ENCODE measurements around the gene PALB2. TPM values are rescaled to one million over a fixed set of nuclear protein-coding genes. Genes with fewer than 3 reads are reported as not detected.

Gene PALB2
- total RNA-seq, 4 donors from 2014 or later, result 8.3 to 16.5 (median 11.2) TPM

- TF ChIP-seq CTCF (IDR thresholded peaks at IDR 0.05; ENCODE audit: low read depth), result no peak
These were observed 537 bp downstream of the PALB2 start for GRCh38 chr16:23640615-23640930.

GRCh38 chr16:23635958-23636357, 5.2 kb downstream of the PALB2 start:
- no peak for TF ChIP-seq CTCF (IDR thresholded peaks at IDR 0.05; ENCODE audit: low read depth)

DNA sequence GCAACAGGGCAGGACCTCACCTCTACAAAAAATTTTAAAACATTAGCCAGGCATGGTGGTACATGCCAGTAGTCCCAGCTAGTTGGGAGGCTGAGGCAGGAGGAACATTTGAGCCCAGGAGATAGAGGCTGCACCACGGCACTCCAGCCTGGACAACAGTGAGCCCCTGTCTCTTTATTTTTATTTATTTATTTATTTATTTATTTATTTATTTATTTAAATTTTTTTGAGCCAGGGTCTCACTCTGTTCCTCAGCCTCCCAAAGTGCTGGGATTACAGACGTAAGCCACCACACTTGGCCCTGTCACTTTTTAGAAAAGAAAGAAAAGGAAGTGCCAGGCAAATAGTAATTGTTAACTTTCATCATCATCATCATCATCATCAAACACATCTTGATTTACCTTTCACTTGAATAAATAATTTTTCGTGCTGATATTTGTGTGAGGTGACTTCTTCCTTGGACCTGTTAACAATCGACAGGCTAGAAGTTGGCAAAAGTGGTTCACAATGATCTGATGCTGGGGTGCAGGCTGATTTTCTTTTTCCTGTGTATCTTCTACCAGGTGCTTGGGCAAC, 6.6 kb downstream of the PALB2 start:
- TF ChIP-seq CTCF (IDR thresholded peaks at IDR 0.05; ENCODE audit: low read depth), result no peak

GRCh38 chr16:23629516-23629915, 11.6 kb downstream of the PALB2 start:
- TF ChIP-seq CTCF (IDR thresholded peaks at IDR 0.05; ENCODE audit: low read depth), result no peak

DNA sequence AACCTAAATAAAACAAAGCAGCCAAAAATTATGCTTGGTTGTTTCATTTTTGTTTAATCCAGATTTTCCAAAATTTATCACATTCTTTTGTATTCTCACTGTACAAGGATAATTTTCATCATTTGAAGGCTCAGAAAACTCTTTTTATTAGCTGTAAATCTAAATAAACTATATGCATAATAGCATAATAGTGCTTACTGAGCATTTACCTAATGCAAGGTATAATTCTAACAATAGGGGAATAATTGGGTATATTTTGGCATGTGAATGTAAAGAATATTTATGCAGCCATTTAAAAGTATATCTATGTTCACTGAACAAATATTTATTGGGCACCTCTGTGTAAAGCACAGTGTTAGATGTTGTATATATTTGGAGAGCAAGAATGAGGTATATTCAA, 17.0 kb downstream of the PALB2 start:
- TF ChIP-seq CTCF (IDR thresholded peaks at IDR 0.05; ENCODE audit: low read depth), result no peak

DNA sequence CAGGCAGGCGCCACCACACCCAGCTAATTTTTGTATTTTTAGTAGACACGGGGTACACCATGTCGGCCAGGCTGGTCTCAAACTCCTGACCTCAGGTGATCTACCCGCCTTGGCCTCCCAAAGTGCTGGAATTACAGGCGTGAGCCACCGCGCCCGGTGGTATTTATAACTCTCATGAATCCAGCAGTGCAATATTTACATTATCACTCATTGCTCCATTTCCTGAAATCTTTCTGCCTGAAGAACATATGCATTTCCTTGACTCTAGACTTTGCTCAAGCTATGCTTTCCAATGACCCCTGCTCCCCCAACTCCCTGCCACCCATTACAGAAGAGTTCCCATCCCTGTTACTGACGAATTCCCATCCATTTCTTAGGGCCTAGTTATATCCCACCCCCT, 25.3 kb downstream of the PALB2 start:
- no peak for TF ChIP-seq CTCF (IDR thresholded peaks at IDR 0.05; ENCODE audit: low read depth)

GRCh38 chr16:23611936-23612335, 29.2 kb downstream of the PALB2 start:
- TF ChIP-seq CTCF (IDR thresholded peaks at IDR 0.05; ENCODE audit: low read depth), result no peak

All from subcutaneous adipose tissue (tissue), 4 donors.